WTC11 (cell line): ENCODE measurements around the gene CTCF. TPM values are rescaled to one million over a fixed set of nuclear protein-coding genes. Genes with fewer than 3 reads are reported as not detected.
A peak's percentile ranks its signal among the peaks of the same experiment; 100 is the strongest.

Experiments
- ATAC-seq: fragments of 200-7000 bp; cut with Tn5 transposase; 2 replicates; pipeline ENCODE4 v1.10.0; 2021; ENCODE audit warnings: mild to moderate bottlenecking, moderate library complexity
- CTCF ChIA-PET: fragments of 300-600 bp; sonication (Branson Sonifier 250); formaldehyde crosslinking; loops from one replicate; lab custom pipeline; 2021; ENCODE audit warnings: antibody characterized with exemption; lab: Charles Lee
- POLR2A ChIA-PET: fragments of 350-600 bp; sonication (Branson Sonifier 250); formaldehyde crosslinking; loops from one replicate; lab custom pipeline; 2021; ENCODE audit warnings: antibody characterized with exemption; lab: Charles Lee
- DNase-seq: peaks from one replicate; pipeline ENCODE4 v3.0.0; 2021; ENCODE audit warnings: low spot score
- H3K27ac Mint-ChIP-seq: 2 replicates; pipeline ENCODE4 v1.8.0; 2021; ENCODE audit warnings: mixed read lengths
- H3K27me3 Mint-ChIP-seq: 2 replicates; pipeline ENCODE4 v1.8.0; 2021; ENCODE audit warnings: low read depth, mild to moderate bottlenecking, moderate library complexity, mixed read lengths
- H3K36me3 Mint-ChIP-seq: 2 replicates; pipeline ENCODE4 v1.8.0; 2021; ENCODE audit warnings: mixed read lengths
- H3K4me1 Mint-ChIP-seq: 2 replicates; pipeline ENCODE4 v1.8.0; 2022; ENCODE audit warnings: mixed read lengths
- H3K4me3 Mint-ChIP-seq: 2 replicates; pipeline ENCODE4 v1.8.0; 2021; ENCODE audit warnings: mild to moderate bottlenecking, moderate library complexity, mixed read lengths
- H3K9me3 Mint-ChIP-seq: 2 replicates; pipeline ENCODE4 v1.8.0; 2021; ENCODE audit warnings: mixed read lengths
- NFATC4 ChIP-seq: fragments of 250-450 bp; sonication (Bioruptor Pico); IDR thresholded peaks from 2 replicates; pipeline ENCODE4 v1.9.0; 2021; ENCODE audit warnings: mild to moderate bottlenecking
- NFYB ChIP-seq: sonication (generic); formaldehyde crosslinking; conservative IDR thresholded peaks from 2 replicates; pipeline ENCODE4 v1.8.0; 2022; ENCODE audit warnings: low read depth, missing genetic modification reagents
- RELA ChIP-seq: sonication (generic); formaldehyde crosslinking; IDR thresholded peaks from 2 replicates; pipeline ENCODE4 v1.8.1; 2022; ENCODE audit warnings: missing genetic modification reagents, mild to moderate bottlenecking, borderline replicate concordance
- RORB ChIP-seq: fragments of 250-450 bp; sonication (Bioruptor Pico); IDR thresholded peaks from 2 replicates; pipeline ENCODE4 v1.9.0; 2021; ENCODE audit warnings: mild to moderate bottlenecking
- SOX15 ChIP-seq: fragments of 250-450 bp; sonication (Bioruptor Pico); IDR thresholded peaks from 2 replicates; pipeline ENCODE4 v1.9.0; 2021; ENCODE audit warnings: mild to moderate bottlenecking
- TEAD4 ChIP-seq: sonication (generic); formaldehyde crosslinking; IDR thresholded peaks from 2 replicates; pipeline ENCODE4 v1.8.0; 2022; ENCODE audit warnings: mild to moderate bottlenecking, missing genetic modification reagents
- ZNF121 ChIP-seq: sonication (generic); formaldehyde crosslinking; IDR thresholded peaks from 2 replicates; pipeline ENCODE4 v1.8.0; 2023; ENCODE audit warnings: missing genetic modification reagents
- ZNF671 ChIP-seq: fragments of 250-450 bp; sonication (Bioruptor Pico); IDR thresholded peaks from 2 replicates; pipeline ENCODE4 v1.8.0; 2021; ENCODE audit warnings: mild to moderate bottlenecking
- total RNA-seq: library from RNA; stranded (reverse); gene quantifications from 3 replicates; pipeline ENCODE4 v1.2.3, GENCODE V29; 2021
- TF ChIP-seq, protein P1 (sequence below): sonication (generic); formaldehyde crosslinking; IDR thresholded peaks from 2 replicates; pipeline ENCODE4 v1.8.0; 2023; ENCODE audit warnings: missing genetic modification reagents, mild to moderate bottlenecking, borderline replicate concordance
- TF ChIP-seq, protein P2 (sequence below): sonication (generic); formaldehyde crosslinking; IDR thresholded peaks from 2 replicates; pipeline ENCODE4 v1.8.1; 2022; ENCODE audit warnings: low read depth, mild to moderate bottlenecking, moderate library complexity, missing genetic modification reagents, borderline replicate concordance
- TF ChIP-seq, protein P3 (sequence below): sonication (generic); formaldehyde crosslinking; IDR thresholded peaks from 2 replicates; pipeline ENCODE4 v1.8.0; 2022; ENCODE audit warnings: mild to moderate bottlenecking, missing genetic modification reagents
- TF ChIP-seq, protein P4 (sequence below): sonication (generic); formaldehyde crosslinking; IDR thresholded peaks from 2 replicates; pipeline ENCODE4 v1.8.0; 2022; ENCODE audit warnings: mild to moderate bottlenecking, missing genetic modification reagents

Gene CTCF
- total RNA-seq, 1 experiment from 2014 or later = 55.4 TPM

DNA sequence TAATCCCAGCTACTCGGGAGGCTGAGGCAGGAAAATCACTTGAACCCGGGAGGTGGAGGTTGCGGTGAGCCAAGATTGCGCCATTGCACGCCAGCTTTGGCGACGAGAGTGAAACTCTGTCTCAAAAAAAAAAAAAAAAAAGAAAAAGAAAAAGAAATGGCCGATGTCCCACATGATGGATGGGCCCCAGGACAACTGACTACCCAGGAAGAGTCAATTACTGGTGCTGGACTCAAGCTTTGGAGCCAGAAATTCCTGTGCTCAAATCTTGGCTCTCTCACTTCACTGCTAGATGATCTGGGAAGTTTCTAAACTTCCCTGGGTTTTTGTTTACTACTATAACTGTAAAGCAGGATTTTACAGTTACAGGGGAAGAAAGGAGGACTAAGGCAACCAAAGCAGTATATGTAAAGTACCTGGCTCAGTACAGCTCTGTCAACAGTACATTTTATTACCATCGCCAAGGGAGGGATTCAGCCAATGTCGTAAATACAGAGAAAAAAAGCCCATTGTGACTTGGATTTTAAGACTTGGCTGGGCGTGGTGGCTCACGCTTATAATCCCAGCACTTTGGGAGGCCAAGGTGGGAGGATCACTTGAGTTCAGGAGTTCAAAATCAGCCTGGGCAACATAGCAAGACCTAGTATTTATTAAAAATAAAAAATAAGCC, 116.2 kb downstream of the CTCF start:
- DNase-seq (no peak), ATAC-seq (no peak)
- Mint-ChIP-seq H3K4me1 (no peaks in the 10 kb centered on the region; the same call in 1 of the 2 replicates), H3K9me3 (no peaks in the 10 kb centered on the region), H3K27me3 (no peaks in the 10 kb centered on the region), H3K27ac (peak overlapping the region; percentile 73), H3K36me3 (peaks cover 3% of the 10 kb centered on the region; the same call in 1 of the 2 replicates), H3K4me3 (no peak overlapping the region)
- TF ChIP-seq, protein P1, sequence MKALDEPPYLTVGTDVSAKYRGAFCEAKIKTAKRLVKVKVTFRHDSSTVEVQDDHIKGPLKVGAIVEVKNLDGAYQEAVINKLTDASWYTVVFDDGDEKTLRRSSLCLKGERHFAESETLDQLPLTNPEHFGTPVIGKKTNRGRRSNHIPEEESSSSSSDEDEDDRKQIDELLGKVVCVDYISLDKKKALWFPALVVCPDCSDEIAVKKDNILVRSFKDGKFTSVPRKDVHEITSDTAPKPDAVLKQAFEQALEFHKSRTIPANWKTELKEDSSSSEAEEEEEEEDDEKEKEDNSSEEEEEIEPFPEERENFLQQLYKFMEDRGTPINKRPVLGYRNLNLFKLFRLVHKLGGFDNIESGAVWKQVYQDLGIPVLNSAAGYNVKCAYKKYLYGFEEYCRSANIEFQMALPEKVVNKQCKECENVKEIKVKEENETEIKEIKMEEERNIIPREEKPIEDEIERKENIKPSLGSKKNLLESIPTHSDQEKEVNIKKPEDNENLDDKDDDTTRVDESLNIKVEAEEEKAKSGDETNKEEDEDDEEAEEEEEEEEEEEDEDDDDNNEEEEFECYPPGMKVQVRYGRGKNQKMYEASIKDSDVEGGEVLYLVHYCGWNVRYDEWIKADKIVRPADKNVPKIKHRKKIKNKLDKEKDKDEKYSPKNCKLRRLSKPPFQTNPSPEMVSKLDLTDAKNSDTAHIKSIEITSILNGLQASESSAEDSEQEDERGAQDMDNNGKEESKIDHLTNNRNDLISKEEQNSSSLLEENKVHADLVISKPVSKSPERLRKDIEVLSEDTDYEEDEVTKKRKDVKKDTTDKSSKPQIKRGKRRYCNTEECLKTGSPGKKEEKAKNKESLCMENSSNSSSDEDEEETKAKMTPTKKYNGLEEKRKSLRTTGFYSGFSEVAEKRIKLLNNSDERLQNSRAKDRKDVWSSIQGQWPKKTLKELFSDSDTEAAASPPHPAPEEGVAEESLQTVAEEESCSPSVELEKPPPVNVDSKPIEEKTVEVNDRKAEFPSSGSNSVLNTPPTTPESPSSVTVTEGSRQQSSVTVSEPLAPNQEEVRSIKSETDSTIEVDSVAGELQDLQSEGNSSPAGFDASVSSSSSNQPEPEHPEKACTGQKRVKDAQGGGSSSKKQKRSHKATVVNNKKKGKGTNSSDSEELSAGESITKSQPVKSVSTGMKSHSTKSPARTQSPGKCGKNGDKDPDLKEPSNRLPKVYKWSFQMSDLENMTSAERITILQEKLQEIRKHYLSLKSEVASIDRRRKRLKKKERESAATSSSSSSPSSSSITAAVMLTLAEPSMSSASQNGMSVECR (CRISPR knock-in tag) = no peak
- TF ChIP-seq NFATC4 (CRISPR knock-in tag) = no peak
- no peak for TF ChIP-seq TEAD4 (CRISPR knock-in tag)
- TF ChIP-seq RORB = no peak
- TF ChIP-seq, protein P2, sequence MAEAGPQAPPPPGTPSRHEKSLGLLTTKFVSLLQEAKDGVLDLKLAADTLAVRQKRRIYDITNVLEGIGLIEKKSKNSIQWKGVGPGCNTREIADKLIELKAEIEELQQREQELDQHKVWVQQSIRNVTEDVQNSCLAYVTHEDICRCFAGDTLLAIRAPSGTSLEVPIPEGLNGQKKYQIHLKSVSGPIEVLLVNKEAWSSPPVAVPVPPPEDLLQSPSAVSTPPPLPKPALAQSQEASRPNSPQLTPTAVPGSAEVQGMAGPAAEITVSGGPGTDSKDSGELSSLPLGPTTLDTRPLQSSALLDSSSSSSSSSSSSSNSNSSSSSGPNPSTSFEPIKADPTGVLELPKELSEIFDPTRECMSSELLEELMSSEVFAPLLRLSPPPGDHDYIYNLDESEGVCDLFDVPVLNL (CRISPR knock-in tag) = no peak
- TF ChIP-seq SOX15 (CRISPR knock-in tag) = no peak
- TF ChIP-seq, protein P3, sequence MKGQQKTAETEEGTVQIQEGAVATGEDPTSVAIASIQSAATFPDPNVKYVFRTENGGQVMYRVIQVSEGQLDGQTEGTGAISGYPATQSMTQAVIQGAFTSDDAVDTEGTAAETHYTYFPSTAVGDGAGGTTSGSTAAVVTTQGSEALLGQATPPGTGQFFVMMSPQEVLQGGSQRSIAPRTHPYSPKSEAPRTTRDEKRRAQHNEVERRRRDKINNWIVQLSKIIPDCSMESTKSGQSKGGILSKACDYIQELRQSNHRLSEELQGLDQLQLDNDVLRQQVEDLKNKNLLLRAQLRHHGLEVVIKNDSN (CRISPR knock-in tag) = no peak
- no peak for TF ChIP-seq NFYB
- no peak for TF ChIP-seq ZNF121 (CRISPR knock-in tag)
- TF ChIP-seq RELA (CRISPR knock-in tag) = no peak
- ChIA-PET POLR2A (interaction anchor here (0.7 kb wide), 1 partner anchor 95 kb away, joined by 5 read pairs; no protein-coding TSS in a partner anchor), CTCF (interaction anchor here (1.1 to 1.4 kb wide), 2 partner anchors 15 to 138 kb away, joined by 3 read pairs; no protein-coding TSS in a partner anchor)

DNA sequence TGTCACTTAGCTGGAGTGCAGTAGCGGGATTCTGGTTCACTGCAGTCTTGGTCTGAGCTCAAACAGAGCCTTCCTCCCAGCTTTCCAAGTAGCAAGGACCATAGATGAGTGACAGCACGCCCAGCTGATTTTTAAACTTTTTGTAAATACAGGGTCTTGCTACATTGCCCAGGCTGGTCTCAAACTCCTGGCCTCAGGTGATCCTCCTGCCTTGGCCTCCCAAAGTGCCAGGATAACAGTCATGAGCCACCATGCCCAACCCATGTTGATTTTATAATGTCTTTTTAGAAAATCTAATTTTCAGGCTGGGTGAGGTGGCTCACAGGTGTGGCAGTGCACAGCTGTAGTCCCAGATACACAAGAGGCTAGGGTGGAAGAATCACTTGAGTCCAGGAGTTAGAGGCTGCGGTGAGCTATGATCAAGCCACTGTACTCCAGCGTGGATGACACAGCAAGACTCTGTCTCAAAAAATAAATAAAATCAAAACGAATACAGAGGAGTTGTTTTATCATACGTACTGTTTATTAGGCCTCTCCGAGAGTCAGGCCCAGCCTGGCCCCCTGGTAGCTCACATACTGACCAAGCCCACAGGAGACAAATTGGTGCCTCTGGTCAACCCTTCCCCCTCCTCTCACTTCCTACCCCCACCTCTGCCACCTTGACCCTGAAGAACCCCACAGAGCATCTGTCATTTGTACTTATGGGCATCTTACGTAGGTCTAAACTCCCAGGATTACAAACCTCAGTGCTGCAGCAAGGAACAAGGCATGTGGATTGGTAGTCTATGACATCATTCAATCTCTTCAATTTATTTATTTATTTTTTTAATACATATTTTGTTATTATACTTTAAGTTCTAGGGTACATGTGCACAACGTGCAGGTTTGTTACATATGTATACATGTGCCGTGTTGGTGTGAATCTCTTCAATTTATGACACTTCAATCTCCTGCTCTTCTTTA, 117.9 kb downstream of the CTCF start:
- no peaks in the 10 kb centered on the region for H3K27me3 Mint-ChIP-seq
- no peak overlapping the region for H3K4me3 Mint-ChIP-seq
- ChIA-PET CTCF (interaction anchor here (0.6 to 2.6 kb wide), 3 partner anchors 8 to 136 kb away, joined by 4 to 9 read pairs (median 6); no protein-coding TSS in a partner anchor), POLR2A (interaction anchor here (0.6 kb wide), 1 partner anchor 28 kb away, joined by 3 read pairs; no protein-coding TSS in a partner anchor)
- H3K36me3 Mint-ChIP-seq = peaks cover 10% of the 10 kb centered on the region
- TF ChIP-seq ZNF121 (CRISPR knock-in tag) = peak; percentile 59; the same call in 1 of the 2 replicates
- TF ChIP-seq, protein P2 (CRISPR knock-in tag) = no peak
- no peak for TF ChIP-seq ZNF671 (CRISPR knock-in tag)
- TF ChIP-seq, protein P4, sequence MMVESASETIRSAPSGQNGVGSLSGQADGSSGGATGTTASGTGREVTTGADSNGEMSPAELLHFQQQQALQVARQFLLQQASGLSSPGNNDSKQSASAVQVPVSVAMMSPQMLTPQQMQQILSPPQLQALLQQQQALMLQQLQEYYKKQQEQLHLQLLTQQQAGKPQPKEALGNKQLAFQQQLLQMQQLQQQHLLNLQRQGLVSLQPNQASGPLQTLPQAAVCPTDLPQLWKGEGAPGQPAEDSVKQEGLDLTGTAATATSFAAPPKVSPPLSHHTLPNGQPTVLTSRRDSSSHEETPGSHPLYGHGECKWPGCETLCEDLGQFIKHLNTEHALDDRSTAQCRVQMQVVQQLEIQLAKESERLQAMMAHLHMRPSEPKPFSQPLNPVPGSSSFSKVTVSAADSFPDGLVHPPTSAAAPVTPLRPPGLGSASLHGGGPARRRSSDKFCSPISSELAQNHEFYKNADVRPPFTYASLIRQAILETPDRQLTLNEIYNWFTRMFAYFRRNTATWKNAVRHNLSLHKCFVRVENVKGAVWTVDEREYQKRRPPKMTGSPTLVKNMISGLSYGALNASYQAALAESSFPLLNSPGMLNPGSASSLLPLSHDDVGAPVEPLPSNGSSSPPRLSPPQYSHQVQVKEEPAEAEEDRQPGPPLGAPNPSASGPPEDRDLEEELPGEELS = no peak
- H3K27ac Mint-ChIP-seq = no peak overlapping the region
- no peaks in the 10 kb centered on the region for H3K4me1 Mint-ChIP-seq
- ATAC-seq (no peak), DNase-seq (no peak)
- no peaks in the 10 kb centered on the region for H3K9me3 Mint-ChIP-seq
